Suprapubic skin (tissue), 4 donors: Measurements from ENCODE around the gene CCDC102B. TPM values are rescaled to one million over a fixed set of nuclear protein-coding genes. Genes with fewer than 3 reads are reported as not detected.

ENCODE experiments used
- DNase-seq, 2 donors: peaks; one replicate each; pipeline ENCODE4 v3.0.0-alpha.2; 2019; ENCODE audit warnings: low spot score in 2 of 2
- H3K27ac ChIP-seq: fragments of 200-600 bp; sonication (generic); one replicate; pipeline ENCODE4 v1.5.1; 2019
- H3K27me3 ChIP-seq: fragments of 200-600 bp; sonication (generic); one replicate; pipeline ENCODE4 v1.5.1; 2019
- H3K36me3 ChIP-seq: fragments of 200-600 bp; sonication (generic); one replicate; pipeline ENCODE4 v1.5.1; 2019
- H3K4me1 ChIP-seq: fragments of 200-600 bp; sonication (generic); one replicate; pipeline ENCODE4 v1.5.1; 2019
- H3K4me3 ChIP-seq: fragments of 200-600 bp; sonication (generic); one replicate; pipeline ENCODE4 v1.5.1; 2019; ENCODE audit warnings: mild to moderate bottlenecking
- H3K9me3 ChIP-seq: fragments of 200-600 bp; sonication (generic); one replicate; pipeline ENCODE4 v1.5.1; 2019
- CTCF ChIP-seq, 2 donors: fragments of 200-600 bp in 1 of 2; fragments of 450-650 bp in 1 of 2; sonication (generic) in 1 of 2; IDR thresholded peaks; one replicate each; pipeline ENCODE4 v1.5.1; 2016 to 2019; ENCODE audit warnings: antibody characterized with exemption in 2 of 2, mild to moderate bottlenecking in 1 of 2, moderate library complexity in 1 of 2
- EP300 ChIP-seq: sonication (generic); formaldehyde crosslinking; IDR thresholded peaks from one replicate; pipeline ENCODE4 v1.6.1; 2017; ENCODE audit warnings: antibody characterized with exemption
- POLR2A ChIP-seq, 2 donors: fragments of 450-650 bp; IDR thresholded peaks; one replicate each; pipeline ENCODE4 v1.6.1; 2017; ENCODE audit warnings: antibody characterized with exemption in 2 of 2, mild to moderate bottlenecking in 2 of 2, moderate library complexity in 2 of 2
- POLR2AphosphoS5 ChIP-seq, 3 donors: sonication (generic); formaldehyde crosslinking; IDR thresholded peaks; one replicate each; pipeline ENCODE4 v1.6.1; 2017; ENCODE audit warnings: antibody characterized with exemption in 3 of 3
- whole genome bisulfite sequencing: methylation state at CpG from one replicate; pipeline ENCODE4 v1.1.5; 2018; 5-methylcytosine and 5-hydroxymethylcytosine counted together
- total RNA-seq, 4 donors: library from RNA; depleted of rRNA; stranded (reverse); fragments of >200 nt; gene quantifications; one replicate each; pipeline ENCODE4 v1.1.0, GENCODE V29; 2016

The CCDC102B gene
- total RNA-seq, 4 donors from 2014 or later = 1.6 to 4.1 (median 2.7) TPM; not detected in 1

- TF ChIP-seq CTCF (IDR thresholded peaks at IDR 0.05) (no peak), POLR2AphosphoS5 (IDR thresholded peaks at IDR 0.05) (no peak), EP300 (no peak), POLR2A (IDR thresholded peaks at IDR 0.05) (no peak)
- no peak overlapping the region for H3K27ac ChIP-seq
- no peak overlapping the region for H3K4me3 ChIP-seq
- no peaks in the 10 kb centered on the region for H3K4me1 ChIP-seq
- WGBS = 92% methylated on average over 3 of the region's 3 CpGs
- H3K36me3 ChIP-seq = no peaks in the 10 kb centered on the region
- no peaks in the 10 kb centered on the region for H3K9me3 ChIP-seq
- DNase-seq = no peak
- no peaks in the 10 kb centered on the region for H3K27me3 ChIP-seq
Measured at GRCh38 chr18:68918216-68918615, 120.3 kb downstream of the CCDC102B start.

- Histone ChIP-seq H3K4me3 (no peak overlapping the region), H3K4me1 (no peaks in the 10 kb centered on the region), H3K36me3 (no peaks in the 10 kb centered on the region), H3K27ac (no peak overlapping the region), H3K27me3 (no peaks in the 10 kb centered on the region), H3K9me3 (no peaks in the 10 kb centered on the region)
- 94% methylated on average over 2 of the region's 2 CpGs for WGBS
- DNase-seq = no peak
- TF ChIP-seq POLR2AphosphoS5 (IDR thresholded peaks at IDR 0.05) (no peak), EP300 (no peak), POLR2A (IDR thresholded peaks at IDR 0.05) (no peak), CTCF (IDR thresholded peaks at IDR 0.05) (no peak)
Measured at GRCh38 chr18:68919900-68920299, 122.0 kb downstream of the CCDC102B start.

- H3K9me3 ChIP-seq = no peaks in the 10 kb centered on the region
- DNase-seq = no peak
- no peaks in the 10 kb centered on the region for H3K36me3 ChIP-seq
- TF ChIP-seq EP300 = no peak
- TF ChIP-seq POLR2A (IDR thresholded peaks at IDR 0.05) = no peak
- no peak for TF ChIP-seq POLR2AphosphoS5 (IDR thresholded peaks at IDR 0.05)
- TF ChIP-seq CTCF (IDR thresholded peaks at IDR 0.05) = no peak
- no peak overlapping the region for H3K4me3 ChIP-seq
- H3K27me3 ChIP-seq = no peaks in the 10 kb centered on the region
- 73% methylated on average over 3 of the region's 3 CpGs for whole genome bisulfite sequencing
- H3K27ac ChIP-seq = no peak overlapping the region
- H3K4me1 ChIP-seq = no peaks in the 10 kb centered on the region
Measured at GRCh38 chr18:68922392-68922791, 124.5 kb downstream of the CCDC102B start.

GRCh38 chr18:68925268-68925667 lies 127.4 kb downstream of the CCDC102B start:
- Histone ChIP-seq H3K27ac (no peak overlapping the region), H3K27me3 (no peaks in the 10 kb centered on the region), H3K4me3 (no peak overlapping the region), H3K9me3 (no peaks in the 10 kb centered on the region), H3K36me3 (no peaks in the 10 kb centered on the region), H3K4me1 (no peaks in the 10 kb centered on the region)
- 23% methylated on average over 1 of the region's 1 CpG for WGBS
- TF ChIP-seq POLR2AphosphoS5 (IDR thresholded peaks at IDR 0.05) = no peak
- no peak for TF ChIP-seq POLR2A (IDR thresholded peaks at IDR 0.05)
- TF ChIP-seq EP300 = no peak
- no peak for TF ChIP-seq CTCF (IDR thresholded peaks at IDR 0.05)
- DNase-seq = no peak

- Histone ChIP-seq H3K4me1 (no peaks in the 10 kb centered on the region), H3K36me3 (no peaks in the 10 kb centered on the region), H3K27ac (no peak overlapping the region), H3K9me3 (no peaks in the 10 kb centered on the region), H3K4me3 (no peak overlapping the region), H3K27me3 (no peaks in the 10 kb centered on the region)
- WGBS = 63% methylated on average over 6 of the region's 6 CpGs
- no peak for DNase-seq
- TF ChIP-seq EP300 (no peak), POLR2A (IDR thresholded peaks at IDR 0.05) (no peak), CTCF (IDR thresholded peaks at IDR 0.05) (no peak), POLR2AphosphoS5 (IDR thresholded peaks at IDR 0.05) (no peak)
Measured at GRCh38 chr18:68928762-68929675, 131.1 kb downstream of the CCDC102B start.
